Activated CD8-positive, alpha-beta T cell treated with anti-CD3 and anti-CD28 coated beads for 36 hours (primary cell): Measurements from ENCODE around the gene DLX2. TPM values are rescaled to one million over a fixed set of nuclear protein-coding genes. Genes with fewer than 3 reads are reported as not detected.

Experiments used
- ATAC-seq: fragments of 200-7000 bp; cut with Tn5 transposase; one replicate; pipeline ENCODE4 v1.10.0; 2021; ENCODE audit warnings: mild to moderate bottlenecking, moderate library complexity
- CTCF ChIA-PET: fragments of 350-600 bp; sonication (Branson Sonifier 250); formaldehyde crosslinking; loops from one replicate; lab custom pipeline; 2021; ENCODE audit warnings: antibody characterized with exemption; lab: Charles Lee
- POLR2A ChIA-PET: fragments of 350-600 bp; sonication (Branson Sonifier 250); formaldehyde crosslinking; loops from one replicate; lab custom pipeline; 2021; ENCODE audit warnings: antibody characterized with exemption; lab: Charles Lee
- DNase-seq: peaks from one replicate; pipeline ENCODE4 v3.0.0-alpha.2; 2020
- H3K27ac Mint-ChIP-seq: one replicate; pipeline ENCODE4 v1.8.0; 2021; ENCODE audit warnings: mild to moderate bottlenecking, mixed read lengths
- H3K27me3 Mint-ChIP-seq: one replicate; pipeline ENCODE4 v1.8.0; 2021; ENCODE audit warnings: mixed read lengths
- H3K36me3 Mint-ChIP-seq: one replicate; pipeline ENCODE4 v1.8.0; 2021; ENCODE audit warnings: low read depth, mixed read lengths
- H3K4me1 Mint-ChIP-seq: one replicate; pipeline ENCODE4 v1.8.0; 2021; ENCODE audit warnings: low read depth, mixed read lengths
- H3K4me3 Mint-ChIP-seq: one replicate; pipeline ENCODE4 v1.8.0; 2021; ENCODE audit warnings: mild to moderate bottlenecking, moderate library complexity, mixed read lengths
- H3K9me3 Mint-ChIP-seq: one replicate; pipeline ENCODE4 v1.8.0; 2021; ENCODE audit warnings: mixed read lengths
- CTCF ChIP-seq: fragments of 200-600 bp; IDR thresholded peaks from one replicate; pipeline ENCODE4 v1.8.0; 2022; ENCODE audit warnings: antibody characterized with exemption, mild to moderate bottlenecking
- intact Hi-C: fragments of 100-400 bp; cut with micrococcal nuclease; formaldehyde crosslinking; loops from one replicate; pipeline ENCODE4 v1.10.0; 2022
- total RNA-seq, 2 experiments: library from RNA; stranded (reverse); gene quantifications; one replicate each; pipeline ENCODE4 v1.2.3, GENCODE V29; 2021

Gene DLX2
- total RNA-seq, 2 experiments from 2014 or later = not detected

GRCh38 chr2:172050479-172051125, 52.1 kb downstream of the DLX2 start:
- Mint-ChIP-seq H3K27ac (no peak overlapping the region), H3K4me1 (peaks cover 3% of the 10 kb centered on the region), H3K27me3 (no peaks in the 10 kb centered on the region), H3K4me3 (no peak overlapping the region), H3K36me3 (no peaks in the 10 kb centered on the region), H3K9me3 (no peaks in the 10 kb centered on the region)
- CTCF ChIA-PET = no interaction called here
- intact Hi-C loops = no loop called here
- DNase-seq (no peak), ATAC-seq (no peak)
- POLR2A ChIA-PET = no interaction called here
- TF ChIP-seq CTCF = no peak

- H3K27ac Mint-ChIP-seq = no peak overlapping the region
- H3K4me3 Mint-ChIP-seq = no peak overlapping the region
- intact Hi-C loops = no loop called here
- no peaks in the 10 kb centered on the region for H3K27me3 Mint-ChIP-seq
- no peaks in the 10 kb centered on the region for H3K36me3 Mint-ChIP-seq
- TF ChIP-seq CTCF = no peak
- no peak for ATAC-seq
- no peak for DNase-seq
- CTCF ChIA-PET = no interaction called here
- peaks cover 3% of the 10 kb centered on the region for H3K4me1 Mint-ChIP-seq
- POLR2A ChIA-PET = interaction anchor here (0.6 kb wide), 1 partner anchor 230 kb away, joined by 3 read pairs; no protein-coding TSS in a partner anchor
- no peaks in the 10 kb centered on the region for H3K9me3 Mint-ChIP-seq
These were observed 53.1 kb downstream of the DLX2 start for GRCh38 chr2:172049567-172050120.

Other genes with a start within 250 kb of the DLX2 start
- gene SLC25A12, start 208.7 kb downstream of the DLX2 start, total RNA-seq = 10 to 100 TPM; 16.2 to 18.3 TPM
- gene HAT1, start 180.4 kb downstream of the DLX2 start, total RNA-seq = 10 to 100 TPM; 75.2 to 79.4 TPM
- gene METAP1D, start 102.9 kb downstream of the DLX2 start, total RNA-seq = 1 to 10 TPM; 5.4 to 8.8 TPM
- not detected for gene DLX1, start 17.4 kb downstream of the DLX2 start, total RNA-seq